ENCODE results near the gene ZBED6.
A peak's percentile ranks its signal among the peaks of the same experiment; 100 is the strongest.
"Not testable (repeated sequence)": the region's sequence is repeated elsewhere in the genome, so short reads cannot be mapped to it uniquely, and the experiment has no call there.

The ZBED6 gene

GRCh38 chr1:203778146-203778545 lies 17.3 kb upstream of the ZBED6 start:
- DNase-seq (ENCODE audit: low read depth, low spot score), result no peak

- DNase-seq (ENCODE audit: low read depth, low spot score), result no peak
Measured at GRCh38 chr1:203778789-203779188, 16.6 kb upstream of the ZBED6 start.

- DNase-seq (ENCODE audit: low read depth, low spot score), result no peak
Measured at GRCh38 chr1:203781962-203782361, 13.5 kb upstream of the ZBED6 start.

DNA sequence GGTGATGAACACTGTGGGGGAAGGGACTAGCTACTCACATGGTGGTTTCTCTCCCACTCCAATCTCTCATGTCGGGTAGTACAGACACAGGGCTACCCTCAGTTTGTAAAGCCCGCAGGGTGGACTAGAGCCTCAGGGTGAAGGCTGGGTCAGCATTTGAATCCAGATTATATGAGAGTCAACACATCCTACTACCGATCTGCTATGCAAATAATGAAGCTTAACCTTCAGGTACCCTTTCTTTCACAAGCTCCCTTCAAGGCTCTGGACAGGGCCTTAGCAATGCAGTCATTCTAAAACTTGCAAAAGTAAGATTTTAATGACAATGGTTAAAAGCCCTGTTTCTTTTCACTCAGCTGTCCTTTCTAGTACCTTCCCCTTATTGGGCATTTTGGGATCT lies 5.5 kb upstream of the ZBED6 start:
- no peak for DNase-seq (ENCODE audit: low read depth, low spot score)

DNA sequence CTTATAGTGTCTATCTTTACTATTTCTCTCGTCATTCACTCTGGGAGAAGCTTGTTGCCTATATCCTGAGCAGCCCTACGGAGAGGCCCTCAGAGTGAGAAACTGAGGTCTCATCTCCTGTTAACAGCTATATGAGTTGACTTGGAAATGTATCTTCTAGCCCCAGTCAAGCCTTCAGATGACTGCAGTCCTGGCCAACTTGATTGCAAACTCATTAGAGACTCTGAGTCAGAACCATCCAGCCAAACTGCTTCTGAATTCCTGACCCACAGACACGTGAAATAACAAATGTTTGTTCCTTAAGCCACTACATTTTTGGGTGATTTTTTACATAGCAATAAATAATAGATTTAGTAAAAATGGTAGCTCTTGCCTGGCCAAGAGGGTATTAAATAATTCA lies 3.9 kb upstream of the ZBED6 start:
- no peak for DNase-seq (ENCODE audit: low read depth, low spot score)

- no peak for DNase-seq (ENCODE audit: low read depth, low spot score)
Measured at GRCh38 chr1:203792486-203792885, 2.9 kb upstream of the ZBED6 start.

GRCh38 chr1:203793561-203793960 lies 1.9 kb upstream of the ZBED6 start:
- not testable (repeated sequence) for DNase-seq (ENCODE audit: low read depth, low spot score)

- DNase-seq (ENCODE audit: low read depth, low spot score), result no peak
Measured at GRCh38 chr1:203794764-203795440, 521 bp upstream of the ZBED6 start.

DNA sequence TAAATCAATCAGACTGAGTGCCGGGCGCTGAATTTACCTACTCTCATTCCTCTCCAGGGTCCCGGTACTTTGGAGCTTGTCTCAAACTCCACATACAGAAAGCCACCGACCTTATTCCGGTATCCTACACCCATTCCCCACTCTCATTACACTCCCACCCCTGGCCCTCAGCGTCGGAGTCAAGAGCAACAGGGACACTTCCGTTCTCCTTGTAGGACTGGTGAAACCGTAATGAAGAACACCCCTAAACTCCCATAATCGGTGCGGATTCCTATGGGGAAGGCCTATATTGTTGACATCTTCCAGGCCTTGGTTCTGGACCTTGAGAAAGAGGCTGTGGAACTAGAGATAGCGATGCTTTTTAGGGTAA lies 798 bp downstream of the ZBED6 start:
- peak; percentile 8 for DNase-seq (ENCODE audit: low read depth, low spot score)

GRCh38 chr1:203797216-203797615 lies 1.8 kb downstream of the ZBED6 start:
- no peak for DNase-seq (ENCODE audit: low read depth, low spot score)

DNA sequence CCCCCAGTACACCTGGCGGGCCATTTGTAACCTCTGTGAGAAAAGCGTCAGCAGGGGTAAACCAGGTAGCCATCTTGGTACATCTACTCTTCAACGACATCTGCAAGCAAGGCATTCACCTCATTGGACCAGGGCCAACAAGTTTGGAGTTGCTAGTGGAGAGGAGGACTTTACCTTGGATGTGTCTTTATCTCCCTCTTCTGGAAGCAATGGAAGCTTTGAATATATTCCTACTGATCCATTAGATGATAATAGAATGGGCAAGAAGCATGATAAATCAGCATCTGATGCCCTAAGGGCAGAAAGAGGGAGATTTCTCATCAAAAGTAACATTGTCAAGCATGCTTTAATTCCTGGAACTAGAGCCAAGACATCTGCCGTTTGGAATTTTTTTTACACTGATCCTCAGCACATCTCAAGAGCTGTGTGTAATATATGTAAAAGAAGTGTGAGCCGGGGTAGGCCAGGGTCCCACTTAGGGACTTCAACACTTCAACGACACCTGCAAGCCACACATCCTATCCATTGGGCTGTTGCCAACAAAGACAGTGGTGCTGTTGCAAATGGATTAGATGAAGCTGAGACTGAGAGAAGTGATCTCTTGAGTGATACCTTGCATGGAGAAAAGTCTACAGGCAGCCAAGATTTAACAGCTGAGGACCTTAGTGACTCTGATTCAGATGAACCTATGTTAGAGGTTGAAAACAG lies 2.7 kb downstream of the ZBED6 start:
- DNase-seq (ENCODE audit: low read depth, low spot score), result no peak

GRCh38 chr1:203799157-203799556 lies 3.7 kb downstream of the ZBED6 start:
- no peak for DNase-seq (ENCODE audit: low read depth, low spot score)

DNA sequence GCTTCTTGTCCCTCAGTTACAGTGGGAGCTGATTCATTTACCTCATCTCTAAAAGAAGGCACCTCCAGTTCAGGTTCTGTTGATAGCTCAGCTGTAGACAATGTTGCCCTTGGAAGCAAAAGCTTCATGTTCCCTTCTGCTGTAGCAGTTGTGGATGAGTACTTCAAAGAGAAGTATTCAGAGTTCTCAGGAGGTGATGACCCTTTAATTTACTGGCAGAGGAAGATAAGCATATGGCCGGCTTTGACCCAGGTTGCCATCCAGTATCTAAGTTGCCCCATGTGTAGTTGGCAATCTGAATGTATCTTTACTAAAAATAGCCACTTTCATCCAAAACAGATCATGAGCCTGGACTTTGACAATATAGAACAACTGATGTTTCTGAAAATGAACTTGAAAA lies 4.5 kb downstream of the ZBED6 start:
- no peak for DNase-seq (ENCODE audit: low read depth, low spot score)

- DNase-seq (ENCODE audit: low read depth, low spot score), result no peak
Measured at GRCh38 chr1:203805689-203806088, 10.3 kb downstream of the ZBED6 start.

DNA sequence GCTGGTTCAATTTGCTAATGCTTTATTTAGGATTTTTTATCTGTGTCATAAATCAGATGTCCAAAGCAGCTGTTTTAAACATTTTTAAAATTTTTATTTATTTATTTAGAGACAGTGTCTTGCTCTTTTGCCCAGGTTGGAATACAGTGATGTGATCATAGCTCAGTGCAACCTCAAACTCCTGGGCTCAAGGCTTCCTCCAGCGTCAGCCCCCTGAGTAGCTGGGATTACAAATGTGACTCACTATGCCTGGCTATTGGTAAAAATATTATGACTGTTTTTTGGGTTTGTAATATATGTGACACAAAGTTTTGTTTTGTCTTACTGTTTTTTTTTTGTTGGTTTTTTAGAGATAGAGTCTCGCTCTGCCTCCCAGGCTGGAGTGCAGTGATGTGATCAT lies 11.8 kb downstream of the ZBED6 start:
- no peak for DNase-seq (ENCODE audit: low read depth, low spot score)

DNA sequence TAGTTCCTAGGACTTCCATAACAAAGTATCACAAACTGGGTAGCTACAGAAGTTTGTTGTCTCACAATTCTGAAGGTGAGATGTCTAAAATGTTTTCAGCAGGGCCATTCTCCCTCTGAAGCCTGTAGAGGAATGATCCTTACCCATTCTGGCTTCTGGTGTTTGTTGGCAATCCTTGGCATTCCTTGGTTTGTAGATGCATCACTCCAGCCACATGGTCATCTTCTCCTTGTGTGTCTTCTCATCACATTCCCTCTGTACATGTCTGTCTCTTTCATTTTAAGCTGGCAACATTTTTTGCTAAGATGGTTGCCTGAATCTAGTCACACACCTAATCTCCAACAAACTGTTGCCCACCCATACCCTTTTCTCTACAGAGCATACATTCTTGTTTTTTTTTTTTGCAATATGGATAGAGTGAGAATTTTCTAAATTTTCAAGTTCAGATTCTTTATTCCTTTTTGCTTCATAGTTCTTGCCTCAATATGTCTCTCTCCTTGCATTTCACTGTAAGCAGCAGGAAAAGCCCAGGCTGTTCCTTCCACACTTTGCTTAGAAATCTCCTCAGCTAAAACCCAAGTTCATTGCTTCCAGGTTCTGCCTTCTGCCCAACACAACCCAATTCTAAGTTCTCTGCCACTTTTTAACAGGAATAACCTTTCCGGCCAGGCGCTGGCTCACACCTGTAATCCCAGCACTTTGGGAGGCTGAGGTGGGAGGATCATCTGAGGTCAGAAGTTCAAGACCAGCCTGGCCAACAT lies 18.3 kb downstream of the ZBED6 start:
- DNase-seq (ENCODE audit: low read depth, low spot score), result no peak

DNA sequence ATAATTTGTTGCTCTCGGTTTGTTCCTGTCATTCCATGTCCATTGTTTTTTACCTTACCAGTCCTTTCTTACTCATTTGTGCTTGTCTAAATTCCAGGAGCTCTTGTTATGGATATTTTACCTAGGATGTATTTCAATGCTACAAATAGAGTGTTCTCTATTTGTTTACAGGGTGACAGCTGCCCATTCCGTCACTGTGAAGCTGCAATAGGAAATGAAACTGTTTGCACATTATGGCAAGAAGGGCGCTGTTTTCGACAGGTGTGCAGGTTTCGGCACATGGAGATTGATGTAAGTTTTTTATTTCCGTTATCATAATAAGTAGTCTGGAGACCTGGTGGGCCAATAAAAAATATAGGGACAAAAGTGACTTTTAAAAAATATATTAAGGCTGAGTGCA lies 23.0 kb downstream of the ZBED6 start:
- no peak for DNase-seq (ENCODE audit: low read depth, low spot score)

DNA sequence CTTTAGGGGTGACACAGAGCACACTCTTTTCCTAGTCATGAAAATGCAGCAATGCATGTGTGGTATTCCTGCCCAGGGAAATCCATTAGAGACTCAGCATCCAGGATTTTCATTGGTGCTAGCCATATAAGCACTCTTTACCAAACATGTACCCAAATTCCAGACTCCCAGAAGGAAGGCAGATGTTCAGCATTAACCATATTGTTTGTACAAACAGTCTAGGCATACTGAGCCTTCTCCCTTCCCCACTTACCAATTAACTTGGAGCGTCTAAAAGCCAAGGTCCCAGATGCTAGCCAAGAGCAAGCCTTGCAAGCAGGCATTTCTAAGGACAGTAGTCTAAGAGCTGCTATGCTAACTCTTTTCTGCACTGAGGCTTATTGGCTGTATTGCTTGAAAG lies 27.9 kb downstream of the ZBED6 start:
- no peak for DNase-seq (ENCODE audit: low read depth, low spot score)

DNA sequence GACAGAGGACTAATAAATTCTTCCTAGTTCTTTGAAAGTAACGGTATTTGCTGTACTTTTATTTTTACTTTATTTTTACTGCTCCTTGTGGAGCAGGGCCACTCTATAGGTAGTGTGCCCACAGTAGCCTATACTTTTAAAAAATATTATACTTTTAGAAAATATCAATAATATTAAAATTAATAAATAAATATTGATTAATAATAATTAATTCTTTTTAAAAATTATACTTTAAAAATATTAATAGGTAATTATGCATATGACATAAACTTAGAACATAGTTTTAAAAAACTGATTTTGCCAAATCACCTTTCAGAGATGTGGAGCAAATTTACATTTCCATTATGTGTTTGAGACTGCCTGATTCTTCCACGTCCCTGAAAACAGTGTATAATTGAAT lies 30.8 kb downstream of the ZBED6 start:
- DNase-seq (ENCODE audit: low read depth, low spot score), result no peak

GRCh38 chr1:203828002-203828401 lies 32.6 kb downstream of the ZBED6 start:
- DNase-seq (ENCODE audit: low read depth, low spot score), result no peak

DNA sequence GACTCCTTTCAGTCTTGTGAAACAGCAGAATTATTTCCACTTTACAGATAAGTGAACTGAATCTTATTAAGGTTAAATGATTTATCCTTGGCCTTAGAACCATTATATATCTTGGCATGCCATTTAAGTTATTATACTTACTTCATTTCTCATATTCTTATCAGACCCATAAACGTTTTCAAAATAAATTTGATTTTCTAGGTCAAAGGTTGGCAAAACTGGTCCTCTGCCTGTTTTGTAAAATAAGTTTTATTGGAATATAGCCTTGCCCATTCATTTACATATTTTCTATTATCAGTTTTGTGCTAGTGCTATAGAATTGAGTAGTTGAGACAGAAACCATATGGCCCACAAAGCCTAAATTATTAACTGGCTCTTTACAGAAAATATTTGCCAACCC lies 33.1 kb downstream of the ZBED6 start:
- no peak for DNase-seq (ENCODE audit: low read depth, low spot score)

GRCh38 chr1:203829247-203829646 lies 33.8 kb downstream of the ZBED6 start:
- DNase-seq (ENCODE audit: low read depth, low spot score), result not testable (repeated sequence)

DNA sequence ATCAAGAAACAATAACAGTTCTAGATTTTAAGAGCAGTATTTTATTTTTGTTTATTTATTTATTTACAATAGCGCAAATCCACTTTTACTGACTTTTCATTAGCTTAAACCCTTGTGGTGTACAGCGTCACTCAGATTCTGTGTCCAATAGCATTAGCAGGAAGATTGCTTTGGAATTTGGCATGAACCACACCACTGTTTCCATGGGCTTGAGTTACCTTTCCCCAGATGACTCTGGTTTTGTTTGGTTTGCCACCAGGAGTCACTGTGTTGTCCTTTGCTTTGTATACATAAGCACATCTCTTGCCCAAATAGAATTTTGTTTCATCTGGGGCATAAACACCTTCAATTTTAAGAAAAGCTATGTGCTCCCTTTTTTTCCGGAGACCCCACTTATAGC lies 40.1 kb downstream of the ZBED6 start:
- DNase-seq (ENCODE audit: low read depth, low spot score), result no peak
